Liver (tissue), 9 donors: ENCODE data around the gene SHISA4. TPM values are rescaled to one million over a fixed set of nuclear protein-coding genes. Genes with fewer than 3 reads are reported as not detected.

Experiments
- DNase-seq: peaks from one replicate; pipeline ENCODE4 v3.0.0-alpha.2; 2017; ENCODE audit warnings: low spot score
- H3K27ac ChIP-seq, 2 donors: one replicate each; pipeline ENCODE4 v1.7.0; 2013; ENCODE audit warnings: inconsistent platforms in 2 of 2, low read length in 2 of 2, control low read depth in 1 of 2, low read depth in 1 of 2, mild to moderate bottlenecking in 1 of 2
- H3K27me3 ChIP-seq, 4 donors: one replicate each; pipeline versions ENCODE4 v1.6.1 to v1.7.0; 2013; ENCODE audit warnings: low read length in 3 of 4, inconsistent platforms in 1 of 4, mild to moderate bottlenecking in 1 of 4, moderate library complexity in 1 of 4; ENCODE audit not compliant: control insufficient read depth in 4 of 4, insufficient read depth in 4 of 4
- H3K36me3 ChIP-seq, 4 donors: one replicate each; pipeline versions ENCODE4 v1.6.1 to v1.7.0; 2013; ENCODE audit warnings: low read length in 3 of 4, mild to moderate bottlenecking in 3 of 4, low read depth in 1 of 4, moderate library complexity in 1 of 4; ENCODE audit not compliant: control insufficient read depth in 4 of 4, insufficient read depth in 3 of 4
- H3K4me1 ChIP-seq, 4 donors: one replicate each; pipeline versions ENCODE4 v1.6.1 to v1.7.0; 2013; ENCODE audit warnings: low read length in 3 of 4, mild to moderate bottlenecking in 3 of 4, moderate library complexity in 1 of 4; ENCODE audit not compliant: control insufficient read depth in 4 of 4, insufficient read depth in 4 of 4
- H3K4me3 ChIP-seq, 3 donors: one replicate each; pipeline versions ENCODE4 v1.6.1 to v1.7.0; 2013; ENCODE audit warnings: low read length in 3 of 3, control low read depth in 1 of 3, low read depth in 1 of 3, mild to moderate bottlenecking in 1 of 3
- H3K9ac ChIP-seq, 2 donors: one replicate each; pipeline ENCODE4 v1.7.0; 2013; ENCODE audit warnings: low read length in 2 of 2, mild to moderate bottlenecking in 2 of 2, moderate library complexity in 2 of 2, control low read depth in 1 of 2, low read depth in 1 of 2
- H3K9me3 ChIP-seq, 4 donors: one replicate each; pipeline versions ENCODE4 v1.6.1 to v1.7.0; 2013; ENCODE audit warnings: low read length in 3 of 4; ENCODE audit not compliant: control insufficient read depth in 4 of 4
- ATF3 ChIP-seq: IDR thresholded peaks from 2 replicates; pipeline ENCODE4 v1.6.1; 2016; ENCODE audit warnings: antibody characterized with exemption
- CTCF ChIP-seq: fragments of 150-350 bp; IDR thresholded peaks from 2 replicates; pipeline ENCODE4 v1.5.1; 2017; ENCODE audit warnings: improper control_type of control experiment, low read depth, low read length; ENCODE audit not compliant: missing input control
- EGR1 ChIP-seq, 2 donors: IDR thresholded peaks; 2 replicates each; pipeline ENCODE4 v1.6.1; 2016 to 2018; ENCODE audit warnings: antibody characterized with exemption in 2 of 2, low read depth in 2 of 2
- FOXA1 ChIP-seq: IDR thresholded peaks from 2 replicates; pipeline ENCODE4 v1.6.1; 2016; ENCODE audit warnings: antibody characterized with exemption
- FOXA2 ChIP-seq: IDR thresholded peaks from 2 replicates; pipeline ENCODE4 v1.6.1; 2016; ENCODE audit warnings: antibody characterized with exemption
- GABPA ChIP-seq, 2 donors: IDR thresholded peaks in 1 of 2; conservative IDR thresholded peaks in 1 of 2; 2 replicates each; pipeline ENCODE4 v1.6.1; 2016; ENCODE audit warnings: antibody characterized with exemption in 2 of 2, mild to moderate bottlenecking in 1 of 2, moderate library complexity in 1 of 2
- HNF4A ChIP-seq, 2 donors: conservative IDR thresholded peaks; 2 replicates each; pipeline ENCODE4 v1.6.1; 2016; ENCODE audit warnings: antibody characterized with exemption in 2 of 2, mild to moderate bottlenecking in 2 of 2
- HNF4G ChIP-seq: IDR thresholded peaks from 2 replicates; pipeline ENCODE4 v1.6.1; 2016; ENCODE audit warnings: antibody characterized with exemption
- JUND ChIP-seq, 2 donors: IDR thresholded peaks; 2 replicates each; pipeline ENCODE4 v1.6.1; 2016; ENCODE audit warnings: antibody characterized with exemption in 2 of 2
- NR2F2 ChIP-seq: IDR thresholded peaks from 2 replicates; pipeline ENCODE4 v1.6.1; 2016; ENCODE audit warnings: antibody characterized with exemption
- RAD21 ChIP-seq, 2 donors: IDR thresholded peaks; 2 replicates each; pipeline ENCODE4 v1.6.1; 2016; ENCODE audit warnings: antibody characterized with exemption in 2 of 2, mild to moderate bottlenecking in 2 of 2
- RXRA ChIP-seq, 2 donors: IDR thresholded peaks; 2 replicates each; pipeline ENCODE4 v1.6.1; 2017 to 2018; ENCODE audit warnings: antibody characterized with exemption in 2 of 2, mild to moderate bottlenecking in 1 of 2
- SP1 ChIP-seq: IDR thresholded peaks from 2 replicates; pipeline ENCODE4 v1.6.1; 2018; ENCODE audit warnings: antibody characterized with exemption, mild to moderate bottlenecking
- TAF1 ChIP-seq: conservative IDR thresholded peaks from 2 replicates; pipeline ENCODE4 v1.6.1; 2016; ENCODE audit warnings: antibody characterized with exemption, mild to moderate bottlenecking
- YY1 ChIP-seq: IDR thresholded peaks from 2 replicates; pipeline ENCODE4 v1.6.1; 2016; ENCODE audit warnings: antibody characterized with exemption, mild to moderate bottlenecking
- WGBS: extraction: QIAGEN DNeasy Blood & Tissue Kit; methylation state at CpG from one replicate; pipeline ENCODE4 v1.1.7; 2013; 5-methylcytosine and 5-hydroxymethylcytosine counted together
- polyA plus RNA-seq, 2 donors: library from polyadenylated mRNA; stranded (reverse) in 1 of 2; unstranded in 1 of 2; fragments of 200-250 nt in 1 of 2; fragments of >200 nt in 1 of 2; fragmentation: Nextera tagmentation in 1 of 2; extraction: Ambion mirVana in 1 of 2; gene quantifications; one replicate each; pipeline versions ENCODE4 v1.2.1 to v1.2.3, GENCODE V29; 2013 to 2015
- total RNA-seq, 2 donors: library from RNA; depleted of rRNA; stranded (reverse); fragments of >200 nt; gene quantifications; one replicate each; pipeline ENCODE4 v1.2.3, GENCODE V29; 2014
- TF ChIP-seq, protein P1 (sequence below): IDR thresholded peaks from 2 replicates; pipeline ENCODE4 v1.6.1; 2016; ENCODE audit warnings: antibody characterized with exemption, mild to moderate bottlenecking
- TF ChIP-seq, protein P2 (sequence below): IDR thresholded peaks from 2 replicates; pipeline ENCODE4 v1.6.1; 2016; ENCODE audit warnings: antibody characterized with exemption
- TF ChIP-seq, protein P3 (sequence below): IDR thresholded peaks from 2 replicates; pipeline ENCODE4 v1.6.1; 2016; ENCODE audit warnings: antibody characterized with exemption
- donor health status: healthy.
- donor health status: healthy.
- donor health status: healthy.
- donor health status: healthy.
- donor health status: healthy.

The SHISA4 gene
- total and polyA plus RNA-seq, 4 donors = 0.47 to 4.1 (median 2.1) TPM

- H3K4me3 ChIP-seq = no peak overlapping the region
- WGBS = 87% methylated on average over 6 of the region's 6 CpGs
- H3K27me3 ChIP-seq = no peaks in the 10 kb centered on the region
- H3K27ac ChIP-seq = no peak overlapping the region
- no peaks in the 10 kb centered on the region for H3K36me3 ChIP-seq
- H3K9me3 ChIP-seq = no peaks in the 10 kb centered on the region
- no peak for DNase-seq
- H3K4me1 ChIP-seq = peaks cover 10 to 22% (median 16%) of the 10 kb centered on the region in 4 donors
- no peak for TF ChIP-seq EGR1 (IDR thresholded peaks at IDR 0.05; ENCODE audit: low read depth in 2 of 2)
- no peak for TF ChIP-seq JUND (IDR thresholded peaks at IDR 0.05)
- TF ChIP-seq TAF1 = no peak
- TF ChIP-seq FOXA1 = no peak
- no peak for TF ChIP-seq NR2F2
- TF ChIP-seq FOXA2 = no peak
- no peak for TF ChIP-seq HNF4A (conservative IDR thresholded peaks at IDR 0.05)
- no peak for TF ChIP-seq CTCF
- TF ChIP-seq HNF4G = no peak
- TF ChIP-seq RXRA (IDR thresholded peaks at IDR 0.05) = no peak
- TF ChIP-seq, protein P1, sequence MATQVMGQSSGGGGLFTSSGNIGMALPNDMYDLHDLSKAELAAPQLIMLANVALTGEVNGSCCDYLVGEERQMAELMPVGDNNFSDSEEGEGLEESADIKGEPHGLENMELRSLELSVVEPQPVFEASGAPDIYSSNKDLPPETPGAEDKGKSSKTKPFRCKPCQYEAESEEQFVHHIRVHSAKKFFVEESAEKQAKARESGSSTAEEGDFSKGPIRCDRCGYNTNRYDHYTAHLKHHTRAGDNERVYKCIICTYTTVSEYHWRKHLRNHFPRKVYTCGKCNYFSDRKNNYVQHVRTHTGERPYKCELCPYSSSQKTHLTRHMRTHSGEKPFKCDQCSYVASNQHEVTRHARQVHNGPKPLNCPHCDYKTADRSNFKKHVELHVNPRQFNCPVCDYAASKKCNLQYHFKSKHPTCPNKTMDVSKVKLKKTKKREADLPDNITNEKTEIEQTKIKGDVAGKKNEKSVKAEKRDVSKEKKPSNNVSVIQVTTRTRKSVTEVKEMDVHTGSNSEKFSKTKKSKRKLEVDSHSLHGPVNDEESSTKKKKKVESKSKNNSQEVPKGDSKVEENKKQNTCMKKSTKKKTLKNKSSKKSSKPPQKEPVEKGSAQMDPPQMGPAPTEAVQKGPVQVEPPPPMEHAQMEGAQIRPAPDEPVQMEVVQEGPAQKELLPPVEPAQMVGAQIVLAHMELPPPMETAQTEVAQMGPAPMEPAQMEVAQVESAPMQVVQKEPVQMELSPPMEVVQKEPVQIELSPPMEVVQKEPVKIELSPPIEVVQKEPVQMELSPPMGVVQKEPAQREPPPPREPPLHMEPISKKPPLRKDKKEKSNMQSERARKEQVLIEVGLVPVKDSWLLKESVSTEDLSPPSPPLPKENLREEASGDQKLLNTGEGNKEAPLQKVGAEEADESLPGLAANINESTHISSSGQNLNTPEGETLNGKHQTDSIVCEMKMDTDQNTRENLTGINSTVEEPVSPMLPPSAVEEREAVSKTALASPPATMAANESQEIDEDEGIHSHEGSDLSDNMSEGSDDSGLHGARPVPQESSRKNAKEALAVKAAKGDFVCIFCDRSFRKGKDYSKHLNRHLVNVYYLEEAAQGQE = no peak
- TF ChIP-seq ATF3 = no peak
- TF ChIP-seq SP1 = no peak
- TF ChIP-seq, protein P2, sequence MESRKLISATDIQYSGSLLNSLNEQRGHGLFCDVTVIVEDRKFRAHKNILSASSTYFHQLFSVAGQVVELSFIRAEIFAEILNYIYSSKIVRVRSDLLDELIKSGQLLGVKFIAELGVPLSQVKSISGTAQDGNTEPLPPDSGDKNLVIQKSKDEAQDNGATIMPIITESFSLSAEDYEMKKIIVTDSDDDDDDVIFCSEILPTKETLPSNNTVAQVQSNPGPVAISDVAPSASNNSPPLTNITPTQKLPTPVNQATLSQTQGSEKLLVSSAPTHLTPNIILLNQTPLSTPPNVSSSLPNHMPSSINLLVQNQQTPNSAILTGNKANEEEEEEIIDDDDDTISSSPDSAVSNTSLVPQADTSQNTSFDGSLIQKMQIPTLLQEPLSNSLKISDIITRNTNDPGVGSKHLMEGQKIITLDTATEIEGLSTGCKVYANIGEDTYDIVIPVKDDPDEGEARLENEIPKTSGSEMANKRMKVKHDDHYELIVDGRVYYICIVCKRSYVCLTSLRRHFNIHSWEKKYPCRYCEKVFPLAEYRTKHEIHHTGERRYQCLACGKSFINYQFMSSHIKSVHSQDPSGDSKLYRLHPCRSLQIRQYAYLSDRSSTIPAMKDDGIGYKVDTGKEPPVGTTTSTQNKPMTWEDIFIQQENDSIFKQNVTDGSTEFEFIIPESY = no peak
- TF ChIP-seq YY1 = no peak
- no peak for TF ChIP-seq RAD21 (IDR thresholded peaks at IDR 0.05)
- no peak for TF ChIP-seq GABPA (IDR thresholded peaks at IDR 0.05 in 1 of 2, conservative IDR thresholded peaks at IDR 0.05 in 1 of 2)
- TF ChIP-seq, protein P3, sequence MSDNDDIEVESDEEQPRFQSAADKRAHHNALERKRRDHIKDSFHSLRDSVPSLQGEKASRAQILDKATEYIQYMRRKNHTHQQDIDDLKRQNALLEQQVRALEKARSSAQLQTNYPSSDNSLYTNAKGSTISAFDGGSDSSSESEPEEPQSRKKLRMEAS = no peak
- no peak overlapping the region for H3K9ac ChIP-seq
Observed at GRCh38 chr1:201885531-201886075, 3.1 kb upstream of the SHISA4 start.
